Caki2 (cell line): ENCODE data around the gene IPO9. TPM values are rescaled to one million over a fixed set of nuclear protein-coding genes. Genes with fewer than 3 reads are reported as not detected.

Source experiments
- DNase-seq: peaks from one replicate; pipeline ENCODE4 v3.0.0-alpha.2; 2015; ENCODE audit warnings: low read depth
- in situ Hi-C: cut with HindIII; loops from 2 replicates; pipeline ENCODE4 v1.10.0; 2016; ENCODE audit warnings: low sequenced_read_pairs, low pct_unique_long_range_greater_than_20kb, mixed read lengths
- total RNA-seq: library from RNA; depleted of rRNA; stranded (reverse); fragments of >200 nt; shearing (Covaris generic); gene quantifications from 2 replicates; pipeline ENCODE4 v1.2.3, GENCODE V29; 2014; ENCODE audit warnings: low replicate concordance; rRNA removed

The IPO9 gene
- total RNA-seq, result 16.6 and 20.4 TPM in 2 replicates

DNA sequence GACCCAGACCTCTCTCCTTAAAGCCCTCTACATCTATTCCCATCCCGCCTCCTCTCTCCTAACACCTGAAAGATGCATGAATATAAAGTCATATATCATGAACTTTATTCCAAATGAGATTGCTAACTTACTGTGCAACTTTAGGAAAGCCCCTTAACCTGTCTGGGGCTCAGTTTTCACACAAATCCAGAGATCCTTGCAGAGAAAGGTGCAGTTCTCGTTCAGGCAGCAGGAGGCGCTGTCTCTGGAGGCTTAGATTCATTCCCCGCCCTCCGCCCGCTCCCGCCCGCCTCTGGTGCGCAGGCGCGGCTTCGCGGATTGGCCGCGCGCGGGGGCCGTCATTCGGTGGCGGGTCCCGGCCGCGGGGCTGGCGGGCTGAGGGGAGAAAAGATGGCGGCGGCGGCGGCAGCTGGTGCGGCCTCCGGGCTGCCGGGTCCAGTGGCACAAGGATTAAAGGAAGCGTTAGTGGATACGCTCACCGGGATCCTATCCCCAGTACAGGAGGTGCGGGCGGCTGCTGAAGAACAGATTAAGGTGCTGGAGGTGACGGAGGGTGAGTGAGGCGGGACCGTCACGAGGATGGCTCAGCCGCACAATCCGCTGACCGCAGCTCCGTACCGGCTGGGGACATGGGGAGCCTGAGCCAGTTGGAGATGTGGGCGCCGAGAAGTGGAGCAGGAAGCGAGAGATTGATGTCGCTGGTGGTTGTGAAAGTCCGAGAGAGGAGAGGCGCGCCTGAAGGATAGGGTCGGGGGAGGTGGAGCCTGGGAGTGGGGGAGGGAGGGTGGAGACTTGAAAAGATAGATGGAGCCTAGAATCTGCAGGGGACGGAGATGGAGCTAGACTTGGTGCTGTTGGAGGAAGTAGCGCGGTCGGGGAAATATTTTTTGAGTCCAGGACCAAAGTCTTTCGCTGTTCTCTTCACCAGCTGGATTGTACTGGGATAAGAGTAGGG lies at the start of gene IPO9:
Gene IPO9, plus strand, starts transcription at position 338 of the 955 bp plus-strand sequence. Its CDS starts 53 bp downstream, at position 391.
- in situ Hi-C loops, result no loop called here
- DNase-seq, result peak; percentile 89

- in situ Hi-C loops, result no loop called here
- no peak for DNase-seq
These were observed 49.5 kb upstream of the IPO9 start for GRCh38 chr1:201779351-201779880.

- in situ Hi-C loops, result no loop called here
- DNase-seq, result no peak
These were observed 48.0 kb upstream of the IPO9 start for GRCh38 chr1:201780952-201781351.

- in situ Hi-C loops, result no loop called here
- no peak for DNase-seq
These were observed 47.5 kb upstream of the IPO9 start for GRCh38 chr1:201781437-201781836.

- DNase-seq, result no peak
- in situ Hi-C loops, result no loop called here
These were observed 46.6 kb upstream of the IPO9 start for GRCh38 chr1:201782353-201782752.

DNA sequence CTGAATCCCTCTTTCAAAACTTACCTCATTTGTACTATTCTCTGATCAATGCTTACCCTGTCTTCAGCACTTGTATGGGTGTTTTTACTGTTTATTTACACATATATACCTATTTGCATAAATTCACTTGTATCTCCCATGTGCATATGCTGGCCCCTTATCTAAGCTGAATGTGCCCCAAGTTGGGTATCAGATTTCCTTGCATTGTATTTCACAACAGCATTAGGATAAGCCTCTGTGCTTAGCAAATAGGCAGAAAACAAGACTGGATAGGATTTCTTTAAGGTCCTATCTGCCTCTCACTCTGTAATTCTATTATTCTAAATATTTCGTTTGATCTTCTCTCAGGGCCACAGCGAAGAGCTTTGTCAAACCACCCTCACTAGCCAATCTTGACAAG lies 45.9 kb upstream of the IPO9 start:
- in situ Hi-C loops, result no loop called here
- no peak for DNase-seq

DNA sequence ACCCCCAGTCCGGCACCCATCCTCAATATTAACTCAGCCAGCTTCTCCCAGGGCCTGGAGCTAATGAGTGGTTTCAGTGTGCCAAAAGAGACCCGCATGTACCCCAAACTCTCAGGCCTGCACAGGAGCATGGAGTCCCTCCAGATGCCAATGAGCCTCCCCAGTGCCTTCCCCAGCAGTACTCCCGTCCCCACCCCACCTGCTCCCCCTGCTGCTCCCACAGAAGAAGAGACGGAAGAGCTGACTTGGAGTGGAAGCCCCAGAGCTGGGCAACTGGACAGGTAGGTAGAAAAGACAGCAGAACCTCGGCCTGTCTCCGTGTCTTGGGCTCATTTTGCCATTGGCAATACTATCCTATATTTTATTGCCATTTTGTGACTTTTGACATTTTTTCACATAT lies 45.4 kb upstream of the IPO9 start:
- in situ Hi-C loops, result no loop called here
- DNase-seq, result no peak

- DNase-seq, result no peak
- in situ Hi-C loops, result no loop called here
These were observed 43.7 kb upstream of the IPO9 start for GRCh38 chr1:201785291-201785690.

GRCh38 chr1:201786824-201787223 lies 42.1 kb upstream of the IPO9 start:
- in situ Hi-C loops, result no loop called here
- no peak for DNase-seq

DNA sequence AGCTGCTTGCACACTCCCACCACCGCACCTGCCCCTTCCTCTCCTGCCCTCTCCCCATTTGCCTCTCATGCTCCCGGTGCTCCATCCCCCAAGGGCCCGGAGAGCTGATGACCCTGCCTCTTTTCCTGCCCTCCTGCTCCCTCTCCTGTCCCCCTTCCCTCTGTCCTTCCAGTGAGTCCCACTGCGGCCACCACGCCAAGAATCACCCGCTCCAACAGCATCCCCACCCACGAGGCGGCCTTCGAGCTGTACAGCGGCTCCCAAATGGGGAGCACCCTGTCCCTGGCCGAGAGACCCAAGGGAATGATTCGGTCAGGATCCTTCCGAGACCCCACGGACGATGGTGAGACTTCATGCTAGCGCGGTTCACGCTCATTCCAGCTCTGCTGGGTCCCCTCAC lies 40.7 kb upstream of the IPO9 start:
- DNase-seq, result no peak
- in situ Hi-C loops, result no loop called here

DNA sequence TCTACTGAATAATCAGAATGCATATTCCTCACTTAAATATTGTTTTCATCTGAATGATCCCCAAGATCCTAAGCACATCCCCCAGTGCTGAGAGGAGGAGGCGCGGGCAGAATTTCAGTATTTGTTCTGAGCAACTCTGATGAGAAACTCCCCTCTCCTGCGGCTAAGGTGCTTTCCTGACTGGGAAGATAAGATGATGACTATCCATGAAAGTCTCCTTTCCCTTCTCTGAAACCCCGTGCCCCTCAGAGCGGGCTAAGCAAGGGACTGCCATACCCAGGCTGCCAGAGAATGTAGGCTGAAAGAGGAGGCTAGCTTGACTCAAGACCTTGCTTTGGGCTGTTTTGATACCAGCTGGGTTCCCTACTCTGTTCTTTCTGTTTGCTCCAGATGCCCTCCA lies 39.7 kb upstream of the IPO9 start:
- no peak for DNase-seq
- in situ Hi-C loops, result no loop called here

DNA sequence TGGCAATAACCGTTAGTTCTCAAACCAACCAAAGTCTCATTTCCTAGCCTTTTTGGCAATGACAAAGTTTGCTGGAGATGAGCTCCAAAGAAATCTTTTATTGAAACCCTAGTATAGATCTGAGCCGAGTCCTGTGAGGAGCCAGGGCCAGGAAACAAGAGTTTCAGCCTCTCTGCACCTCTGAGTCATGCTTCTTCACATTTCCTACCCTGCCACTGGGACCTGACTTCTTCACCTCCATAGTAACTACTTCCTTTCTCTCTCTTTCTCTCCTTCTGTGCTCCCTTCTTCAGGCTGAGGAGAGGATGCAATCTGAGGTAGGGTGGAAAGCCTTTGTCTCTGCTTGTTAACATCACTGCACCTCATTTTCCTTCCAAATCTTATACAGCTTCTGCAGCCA lies 38.7 kb upstream of the IPO9 start:
- in situ Hi-C loops, result no loop called here
- no peak for DNase-seq

GRCh38 chr1:201791051-201791778 lies 37.7 kb upstream of the IPO9 start:
- in situ Hi-C loops, result no loop called here
- DNase-seq, result no peak

- DNase-seq, result no peak
- in situ Hi-C loops, result no loop called here
These were observed 37.2 kb upstream of the IPO9 start for GRCh38 chr1:201791779-201792173.

DNA sequence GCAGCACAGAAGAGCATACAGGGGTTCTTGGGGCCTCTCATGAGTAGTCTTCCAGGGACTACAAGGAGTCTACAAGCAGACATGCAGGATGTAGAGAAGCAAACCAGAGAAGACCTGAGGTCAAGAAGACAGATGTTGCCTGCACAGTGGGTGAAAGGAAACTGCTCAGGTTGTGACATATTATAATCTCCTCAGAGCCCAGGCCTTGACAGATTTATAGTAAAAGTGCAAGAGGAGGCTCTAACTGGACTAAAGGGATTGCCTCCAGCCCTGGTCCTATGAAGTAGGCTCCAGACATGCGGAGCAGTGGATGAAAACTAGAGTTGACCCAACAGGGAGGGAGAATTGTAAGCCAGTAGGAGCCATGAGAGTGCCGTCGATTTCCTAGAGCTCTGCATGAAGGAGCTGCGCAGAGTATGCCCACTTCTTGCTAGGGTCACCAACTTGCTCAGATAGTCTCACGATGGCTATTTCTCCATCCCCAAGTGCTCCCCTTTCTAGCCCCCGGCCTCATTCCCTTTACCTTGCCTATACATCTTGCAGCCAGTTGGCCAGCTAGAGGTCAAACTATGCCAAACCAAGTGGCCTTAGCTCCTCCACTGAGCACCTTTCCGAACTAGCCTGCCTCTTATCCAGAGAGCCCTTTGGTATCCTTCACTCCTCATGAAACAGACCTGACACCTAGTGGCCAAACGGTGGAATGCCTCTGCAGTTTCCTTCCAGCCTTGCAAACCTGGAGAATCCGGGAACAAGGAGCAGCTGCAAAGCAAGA lies 36.2 kb upstream of the IPO9 start:
- DNase-seq, result peak; percentile 73
- in situ Hi-C loops, result no loop called here

DNA sequence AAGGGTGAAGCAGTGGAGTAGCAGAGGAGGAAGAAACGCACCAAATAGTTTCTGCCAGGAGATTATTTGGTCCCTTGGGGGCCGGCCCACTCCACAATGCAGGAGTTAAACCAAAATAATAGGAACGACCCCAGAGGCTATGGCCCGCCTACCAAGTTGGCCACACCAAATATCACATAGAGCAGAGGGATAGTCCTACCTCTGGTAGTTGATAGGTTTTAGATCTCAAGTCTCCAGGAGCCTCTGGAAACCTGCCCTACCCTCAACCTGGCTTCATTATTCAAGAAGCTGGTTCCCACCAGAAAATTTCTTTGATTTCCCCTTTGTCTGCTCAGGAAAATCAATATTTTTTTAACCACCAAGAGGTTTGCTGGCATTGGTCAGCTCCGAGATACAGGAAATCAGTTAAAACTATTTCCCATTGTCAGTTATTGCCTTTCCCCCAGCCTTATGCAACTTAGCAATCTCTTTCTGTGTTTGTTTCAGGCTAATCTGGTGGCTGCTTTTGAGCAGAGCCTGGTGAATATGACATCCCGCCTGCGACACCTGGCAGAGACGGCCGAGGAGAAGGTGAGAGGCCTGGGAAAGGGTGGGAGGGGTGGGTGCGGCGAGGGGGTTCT lies 35.5 kb upstream of the IPO9 start:
- no peak for DNase-seq
- in situ Hi-C loops, result no loop called here

GRCh38 chr1:201795066-201795465 lies 33.9 kb upstream of the IPO9 start:
- in situ Hi-C loops, result no loop called here
- DNase-seq, result peak; percentile 22

GRCh38 chr1:201800246-201800645 lies 28.7 kb upstream of the IPO9 start:
- no peak for DNase-seq
- in situ Hi-C loops, result no loop called here
